ENCODE results near the gene COLEC12.

Gene COLEC12

GRCh38 chr18:419541-420175 lies 80.8 kb downstream of the COLEC12 start:
- no peaks in the 10 kb centered on the region for H3F3A ChIP-seq (ENCODE audit: low read depth)
- TF ChIP-seq EZH2phosphoT487 (IDR thresholded peaks at IDR 0.05; ENCODE audit: borderline replicate concordance): no peak
- TF ChIP-seq CTCF (conservative IDR thresholded peaks at IDR 0.05; ENCODE audit: low read length): no peak
- no peaks in the 10 kb centered on the region for H3K27me3 ChIP-seq (ENCODE audit: insufficient read depth, low read length, poor library complexity, severe bottlenecking)
- H3K4me3 ChIP-seq (ENCODE audit: low read length, poor library complexity, severe bottlenecking): no peak overlapping the region
- no peaks in the 10 kb centered on the region for H3K79me2 ChIP-seq (ENCODE audit: insufficient read depth, low read length)
- no peak overlapping the region for H3K9ac ChIP-seq (ENCODE audit: low read depth, low read length, poor library complexity, severe bottlenecking)
- H3K4me1 ChIP-seq (ENCODE audit: insufficient read depth, low read length, poor library complexity, severe bottlenecking): no peaks in the 10 kb centered on the region
- H2AFZ ChIP-seq (ENCODE audit: low read length): no peak overlapping the region
- no peaks in the 10 kb centered on the region for H4K20me1 ChIP-seq (ENCODE audit: insufficient read depth, low read length, poor library complexity, severe bottlenecking)
- peaks cover 5% of the 10 kb centered on the region; the same call in 1 of the 2 replicates for H3K9me3 ChIP-seq (ENCODE audit: insufficient read depth, low read depth, low read length)
- H3K9me2 ChIP-seq (replicated peaks; ENCODE audit: low read depth, low read length): no peaks in the 10 kb centered on the region
- H3K4me2 ChIP-seq (ENCODE audit: low read depth, low read length, poor library complexity, severe bottlenecking): no peak overlapping the region
- H3K36me3 ChIP-seq (ENCODE audit: insufficient read depth, low read length): no peaks in the 10 kb centered on the region

- no peaks in the 10 kb centered on the region for H4K20me1 ChIP-seq (ENCODE audit: insufficient read depth, low read length, poor library complexity, severe bottlenecking)
- no peak overlapping the region for H3K4me2 ChIP-seq (ENCODE audit: low read depth, low read length, poor library complexity, severe bottlenecking)
- no peak overlapping the region for H3K9ac ChIP-seq (ENCODE audit: low read depth, low read length, poor library complexity, severe bottlenecking)
- no peaks in the 10 kb centered on the region for H3K79me2 ChIP-seq (ENCODE audit: insufficient read depth, low read length)
- no peaks in the 10 kb centered on the region for H3K27me3 ChIP-seq (ENCODE audit: insufficient read depth, low read length, poor library complexity, severe bottlenecking)
- H3K36me3 ChIP-seq (ENCODE audit: insufficient read depth, low read length): no peaks in the 10 kb centered on the region
- H3K9me2 ChIP-seq (replicated peaks; ENCODE audit: low read depth, low read length): no peaks in the 10 kb centered on the region
- H3F3A ChIP-seq (ENCODE audit: low read depth): no peaks in the 10 kb centered on the region
- no peak overlapping the region for H3K4me3 ChIP-seq (ENCODE audit: low read length, poor library complexity, severe bottlenecking)
- H2AFZ ChIP-seq (ENCODE audit: low read length): no peak overlapping the region
- H3K4me1 ChIP-seq (ENCODE audit: insufficient read depth, low read length, poor library complexity, severe bottlenecking): no peaks in the 10 kb centered on the region
- no peak for TF ChIP-seq EZH2phosphoT487 (IDR thresholded peaks at IDR 0.05; ENCODE audit: borderline replicate concordance)
- no peaks in the 10 kb centered on the region for H3K9me3 ChIP-seq (ENCODE audit: insufficient read depth, low read depth, low read length)
Measured at GRCh38 chr18:417495-417894, 83.0 kb downstream of the COLEC12 start.

- no peaks in the 10 kb centered on the region for H3K9me3 ChIP-seq (ENCODE audit: insufficient read depth, low read depth, low read length)
- H3K4me3 ChIP-seq (ENCODE audit: low read length, poor library complexity, severe bottlenecking): no peak overlapping the region
- no peak overlapping the region for H3K9ac ChIP-seq (ENCODE audit: low read depth, low read length, poor library complexity, severe bottlenecking)
- H3K9me2 ChIP-seq (replicated peaks; ENCODE audit: low read depth, low read length): no peaks in the 10 kb centered on the region
- no peaks in the 10 kb centered on the region for H3F3A ChIP-seq (ENCODE audit: low read depth)
- no peaks in the 10 kb centered on the region for H3K4me1 ChIP-seq (ENCODE audit: insufficient read depth, low read length, poor library complexity, severe bottlenecking)
- H3K36me3 ChIP-seq (ENCODE audit: insufficient read depth, low read length): no peaks in the 10 kb centered on the region
- H3K79me2 ChIP-seq (ENCODE audit: insufficient read depth, low read length): no peaks in the 10 kb centered on the region
- TF ChIP-seq CTCF (conservative IDR thresholded peaks at IDR 0.05; ENCODE audit: low read length) (no peak), EZH2phosphoT487 (IDR thresholded peaks at IDR 0.05; ENCODE audit: borderline replicate concordance) (no peak)
- H4K20me1 ChIP-seq (ENCODE audit: insufficient read depth, low read length, poor library complexity, severe bottlenecking): no peaks in the 10 kb centered on the region
- no peaks in the 10 kb centered on the region for H3K27me3 ChIP-seq (ENCODE audit: insufficient read depth, low read length, poor library complexity, severe bottlenecking)
- H3K4me2 ChIP-seq (ENCODE audit: low read depth, low read length, poor library complexity, severe bottlenecking): no peak overlapping the region
- no peak overlapping the region for H2AFZ ChIP-seq (ENCODE audit: low read length)
Measured at GRCh38 chr18:416930-417329, 83.6 kb downstream of the COLEC12 start.
